Non-pigmented ciliary epithelial cell (primary cell): ENCODE data around the gene SLC25A11.
"Not testable (repeated sequence)": the region's sequence is repeated elsewhere in the genome, so short reads cannot be mapped to it uniquely, and the experiment has no call there.

Experiments
- DNase-seq: peaks from one replicate; pipeline ENCODE4 v3.0.0-alpha.2; 2010; ENCODE audit warnings: low read depth

The SLC25A11 gene

DNA sequence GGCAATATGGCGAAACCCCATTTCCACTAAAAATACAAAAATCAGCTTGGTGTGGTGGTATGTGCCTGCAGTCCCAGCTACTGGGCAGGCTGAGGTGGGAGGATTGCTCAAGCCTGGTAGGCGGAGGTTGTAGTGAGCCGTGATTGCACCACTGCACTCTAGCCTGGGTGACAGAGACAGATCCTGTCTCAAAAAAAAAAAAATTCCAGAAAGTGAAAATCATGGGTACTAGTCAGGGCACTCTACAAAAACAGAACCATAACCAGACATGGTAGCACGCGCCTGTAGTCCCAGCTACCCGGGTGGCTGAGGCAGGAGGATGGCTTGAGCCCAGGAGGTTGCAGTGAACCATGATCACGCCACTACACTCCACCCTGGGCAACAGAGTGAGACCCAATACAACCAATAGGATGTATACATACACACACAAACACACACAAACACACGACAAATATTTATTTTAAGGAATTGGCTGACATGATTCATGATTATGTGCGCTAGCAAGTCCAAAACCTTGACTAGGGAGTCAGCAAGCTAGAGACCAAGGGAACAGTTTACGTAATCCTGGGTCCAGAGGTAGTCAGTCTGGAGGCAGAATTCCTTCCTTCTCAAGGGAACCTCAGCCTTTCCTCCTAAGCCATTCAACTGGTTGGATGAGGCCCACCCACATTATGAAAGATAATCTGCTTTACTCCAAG, 19.3 kb downstream of the SLC25A11 start:
- DNase-seq, result no peak

- no peak for DNase-seq
Measured at GRCh38 chr17:4919511-4920047, 20.3 kb downstream of the SLC25A11 start.

GRCh38 chr17:4914551-4914950, 25.3 kb downstream of the SLC25A11 start:
- DNase-seq, result not testable (repeated sequence)

GRCh38 chr17:4913994-4914393, 25.9 kb downstream of the SLC25A11 start:
- no peak for DNase-seq

DNA sequence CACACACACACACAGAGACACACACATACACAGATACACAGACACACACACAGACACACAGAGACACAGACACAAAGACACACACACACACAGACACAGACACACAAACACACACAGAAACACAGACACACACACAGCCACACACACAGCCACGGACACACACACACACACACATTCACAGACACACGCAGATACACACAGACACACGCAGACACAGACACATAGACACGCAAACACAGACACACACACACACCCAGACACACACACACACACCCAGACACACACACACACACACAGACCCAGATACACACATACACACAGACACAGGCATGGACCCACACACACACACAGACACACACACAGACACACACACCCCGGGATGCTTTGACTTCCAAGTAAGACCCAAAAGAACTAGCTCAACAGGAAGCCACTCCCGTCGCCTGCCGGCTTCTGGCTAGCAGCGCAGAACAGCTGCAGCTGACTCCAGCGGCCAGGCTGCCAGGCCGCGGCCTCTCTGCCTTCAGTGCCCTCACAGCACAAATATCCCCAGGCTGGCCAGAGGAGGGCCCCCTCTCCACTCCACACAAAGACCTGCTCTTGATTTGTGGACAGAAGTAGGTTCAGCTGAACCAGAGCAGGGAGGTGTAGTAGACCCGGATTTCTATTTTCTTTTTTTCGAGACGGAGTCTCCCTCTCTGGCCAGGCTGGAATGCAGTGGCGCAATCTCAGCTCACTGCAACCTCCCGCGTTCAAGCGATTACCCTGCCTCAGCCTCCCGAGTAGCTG, 30.9 kb downstream of the SLC25A11 start:
- DNase-seq, result peak; percentile 60

- DNase-seq, result no peak
Measured at GRCh38 chr17:4908301-4908700, 31.5 kb downstream of the SLC25A11 start.

DNA sequence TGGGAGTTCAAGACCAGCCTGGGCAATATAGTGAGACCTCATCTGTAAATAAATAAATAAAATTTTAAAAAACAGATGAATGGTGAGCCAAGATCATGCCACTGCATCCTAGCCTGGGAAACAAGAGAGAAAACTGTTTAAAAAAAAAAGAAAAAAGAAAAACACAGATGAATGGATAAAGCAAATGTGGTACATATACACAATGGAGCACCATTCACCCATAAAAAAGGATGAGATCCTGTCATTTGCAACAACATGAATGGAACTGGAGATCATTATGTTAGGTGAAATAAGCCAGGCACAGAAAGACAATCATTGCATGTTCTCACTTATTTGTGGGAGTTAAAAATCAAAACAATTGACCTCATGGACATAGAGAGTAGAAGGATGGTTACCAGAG, 33.2 kb downstream of the SLC25A11 start:
- not testable (repeated sequence) for DNase-seq

DNA sequence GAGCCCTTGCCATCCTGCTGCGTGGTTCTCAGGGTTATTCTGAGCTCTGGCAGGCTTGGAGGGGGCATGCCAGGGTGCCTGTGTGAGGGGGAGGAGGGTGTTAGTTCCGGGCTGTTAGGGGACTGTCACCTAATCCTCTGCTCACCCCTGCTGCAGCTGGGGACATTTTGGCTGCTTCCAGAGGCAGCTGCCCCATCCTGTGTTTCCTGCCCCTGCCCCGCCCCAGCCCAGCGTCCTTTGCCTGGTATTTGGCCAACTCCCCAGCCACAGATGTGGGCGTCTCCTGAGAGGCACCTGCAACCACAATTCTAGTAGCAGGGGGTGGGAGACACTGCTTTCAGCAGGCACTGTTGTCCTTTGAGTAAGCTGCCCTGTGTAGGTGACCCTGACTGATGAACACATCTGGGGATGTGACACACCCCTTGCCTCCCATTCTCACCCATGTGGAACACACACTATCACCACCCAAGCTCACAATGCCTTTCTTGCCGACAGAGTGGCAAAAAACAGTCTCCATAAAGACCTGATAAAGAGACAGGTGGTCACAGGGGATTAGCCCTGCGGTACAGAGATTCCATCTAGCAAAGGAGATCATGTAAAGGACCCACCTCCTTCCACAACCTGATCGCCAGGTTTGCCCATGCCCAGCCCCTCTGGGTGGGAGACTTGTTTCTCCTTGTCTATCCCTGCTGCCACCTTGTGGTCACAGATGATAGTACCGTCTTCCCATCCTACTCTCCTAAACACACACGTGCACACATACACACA, 36.6 kb downstream of the SLC25A11 start, which contains the start of gene CHRNE:
TSS of gene CHRNE (minus strand) at position 48 of the 768 bp plus-strand sequence. CDS start at position 13, 35 bp downstream.
- DNase-seq, result peak; percentile 47

- no peak for DNase-seq
Measured at GRCh38 chr17:4902540-4902939, 37.3 kb downstream of the SLC25A11 start.

DNA sequence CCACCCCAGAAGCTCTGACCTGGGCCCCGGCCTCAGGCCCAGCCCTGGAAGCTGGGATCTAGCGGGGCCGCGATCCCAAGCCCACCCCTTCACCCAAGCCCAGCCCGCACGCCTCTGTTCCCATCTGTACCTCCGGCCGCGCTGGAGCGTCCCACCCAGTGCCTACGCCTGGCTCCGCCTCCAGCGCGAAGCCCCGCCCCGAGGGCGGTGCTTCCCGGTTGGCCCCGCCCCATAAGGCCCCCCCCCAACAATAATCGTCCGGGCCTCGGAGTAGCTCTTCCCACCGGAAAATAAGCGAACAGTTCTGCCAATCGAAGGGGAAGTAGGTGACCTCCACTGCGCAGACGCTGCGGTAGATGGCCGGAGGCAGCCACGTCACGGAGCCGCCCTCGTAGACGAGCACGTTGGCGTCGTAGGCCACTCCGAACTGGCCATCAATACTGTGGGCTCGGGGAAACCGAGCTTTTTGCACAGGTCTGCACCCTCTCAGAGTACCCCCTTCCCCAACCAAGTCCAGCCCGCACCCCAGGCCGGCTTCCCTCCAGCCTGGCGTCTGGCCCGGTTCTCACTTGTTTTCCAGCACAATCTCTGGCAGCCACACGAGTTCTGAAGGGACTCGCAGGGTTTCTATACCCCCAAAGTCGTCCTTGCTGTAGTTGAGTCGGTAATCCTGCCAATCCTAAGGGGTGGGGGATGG, 38.0 kb downstream of the SLC25A11 start:
- no peak for DNase-seq

GRCh38 chr17:4901108-4901647, 38.7 kb downstream of the SLC25A11 start:
- no peak for DNase-seq

- DNase-seq, result no peak
Measured at GRCh38 chr17:4900231-4901107, 39.4 kb downstream of the SLC25A11 start.

DNA sequence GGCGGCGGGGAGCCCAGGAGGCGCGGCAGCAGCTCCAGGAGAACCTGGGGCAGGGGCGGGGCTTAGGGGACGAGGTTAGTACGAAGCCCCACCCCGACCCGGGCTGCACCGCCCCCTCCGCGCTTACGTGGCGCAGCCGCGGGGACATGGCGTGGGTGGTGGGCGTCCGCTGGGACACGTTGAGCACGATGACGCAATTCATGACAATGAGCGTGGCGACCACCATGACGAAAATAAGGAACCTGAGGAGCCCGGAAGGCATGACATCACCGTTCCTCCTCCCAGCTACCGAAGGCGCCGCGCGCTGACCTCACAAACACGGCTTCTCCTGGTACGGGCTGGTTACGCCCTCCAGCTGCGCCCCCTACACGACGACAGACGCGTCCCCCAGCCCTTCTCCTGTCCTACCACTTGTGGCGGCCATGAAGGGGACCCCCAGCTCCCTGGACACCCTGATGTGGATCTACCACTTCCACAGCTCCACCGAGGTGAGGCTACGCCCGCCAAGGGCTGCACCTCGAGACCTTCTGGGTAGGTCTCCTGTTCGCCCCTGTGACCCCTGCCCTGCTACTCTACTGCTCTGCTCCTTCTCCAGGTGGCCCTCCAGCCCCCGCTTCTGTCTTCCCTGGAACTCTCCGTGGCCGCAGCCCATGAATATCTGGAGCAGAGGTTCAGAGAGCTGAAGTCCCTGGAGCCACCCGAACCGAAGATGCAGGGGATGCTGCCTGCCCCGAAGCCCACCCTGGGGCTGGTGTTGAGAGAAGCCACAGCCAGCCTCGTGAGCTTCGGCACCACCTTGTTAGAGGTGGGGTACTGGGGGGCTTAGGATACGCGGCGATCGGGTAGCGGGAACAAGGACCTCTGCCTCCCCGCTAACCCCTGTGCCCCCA, 40.3 kb downstream of the SLC25A11 start, which contains the start of gene C17orf107:
TSS of gene C17orf107 (plus strand) at position 196 of the 890 bp plus-strand sequence. CDS start at position 423, 227 bp downstream.
- DNase-seq, result peak; percentile 46

GRCh38 chr17:4898927-4899326, 40.9 kb downstream of the SLC25A11 start:
- DNase-seq, result no peak

- DNase-seq, result no peak
Measured at GRCh38 chr17:4898351-4898750, 41.5 kb downstream of the SLC25A11 start.

GRCh38 chr17:4897785-4898184, 42.1 kb downstream of the SLC25A11 start:
- DNase-seq, result no peak

GRCh38 chr17:4897198-4897687, 42.6 kb downstream of the SLC25A11 start:
- DNase-seq, result no peak

DNA sequence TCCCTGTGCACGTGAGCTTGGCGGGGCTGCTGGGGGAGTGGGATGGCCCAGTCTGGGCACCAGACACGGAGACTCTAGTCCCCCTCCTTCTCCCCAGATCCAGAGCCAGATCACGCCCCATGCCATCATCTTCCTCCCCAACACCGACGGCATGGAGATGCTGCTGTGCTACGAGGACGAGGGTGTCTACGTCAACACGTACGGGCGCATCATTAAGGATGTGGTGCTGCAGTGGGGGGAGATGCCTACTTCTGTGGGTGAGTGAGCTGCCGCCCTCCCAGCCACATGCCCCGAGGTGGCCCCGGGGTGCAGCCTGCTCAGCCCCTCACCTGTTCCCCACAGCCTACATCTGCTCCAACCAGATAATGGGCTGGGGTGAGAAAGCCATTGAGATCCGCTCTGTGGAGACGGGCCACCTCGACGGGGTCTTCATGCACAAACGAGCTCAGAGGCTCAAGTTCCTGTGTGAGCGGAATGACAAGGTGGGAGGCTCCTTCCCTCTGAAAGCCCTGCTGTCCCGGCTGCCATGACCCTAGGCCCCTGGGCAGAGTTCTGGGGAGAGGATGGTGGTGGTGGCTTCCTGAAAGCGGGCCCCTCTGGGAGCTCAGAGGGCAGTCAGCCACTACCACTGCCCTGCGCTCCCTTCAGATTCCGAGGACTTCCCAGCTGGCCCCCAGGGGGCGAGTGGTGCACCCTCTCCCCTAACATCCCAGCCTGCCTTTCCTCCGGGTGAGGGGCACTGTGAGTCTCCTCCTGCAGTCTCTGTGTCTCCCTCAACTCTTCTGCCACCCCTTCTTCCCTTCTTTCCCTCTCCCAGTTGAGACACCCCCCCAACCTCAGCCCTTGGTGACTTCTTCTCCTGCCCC, 43.3 kb downstream of the SLC25A11 start:
- DNase-seq, result no peak
